ENCODE measurements around the gene BICD2.

BICD2 gene

GRCh38 chr9:92704528-92704927 lies 60.1 kb downstream of the BICD2 start:
- DNase-seq (ENCODE audit: low spot score) = no peak
- in situ Hi-C loops (cut with MboI; ENCODE audit: low pct_unique_long_range_greater_than_20kb, low sequenced_read_pairs, unreplicated experiment) = no loop called here
- no peak for TF ChIP-seq CTCF (IDR thresholded peaks at IDR 0.05; ENCODE audit: extremely low read depth, insufficient read depth, missing control alignments)

GRCh38 chr9:92696619-92697018 lies 68.0 kb downstream of the BICD2 start:
- TF ChIP-seq CTCF (IDR thresholded peaks at IDR 0.05; ENCODE audit: extremely low read depth, insufficient read depth, missing control alignments) = no peak
- in situ Hi-C loops (cut with MboI; ENCODE audit: low pct_unique_long_range_greater_than_20kb, low sequenced_read_pairs, unreplicated experiment) = no loop called here
- no peak for DNase-seq (ENCODE audit: low spot score)

- no peak for DNase-seq (ENCODE audit: low spot score)
- TF ChIP-seq CTCF (IDR thresholded peaks at IDR 0.05; ENCODE audit: extremely low read depth, insufficient read depth, missing control alignments) = no peak
- in situ Hi-C loops (cut with MboI; ENCODE audit: low pct_unique_long_range_greater_than_20kb, low sequenced_read_pairs, unreplicated experiment) = no loop called here
These were observed 77.7 kb downstream of the BICD2 start for GRCh38 chr9:92686954-92687353.

- no peak for DNase-seq (ENCODE audit: low spot score)
- TF ChIP-seq CTCF (IDR thresholded peaks at IDR 0.05; ENCODE audit: extremely low read depth, insufficient read depth, missing control alignments) = no peak
These were observed 79.6 kb downstream of the BICD2 start for GRCh38 chr9:92685022-92685421.

GRCh38 chr9:92682269-92682668 lies 82.4 kb downstream of the BICD2 start:
- in situ Hi-C loops (cut with MboI; ENCODE audit: low pct_unique_long_range_greater_than_20kb, low sequenced_read_pairs, unreplicated experiment) = no loop called here
- no peak for TF ChIP-seq CTCF (IDR thresholded peaks at IDR 0.05; ENCODE audit: extremely low read depth, insufficient read depth, missing control alignments)
- DNase-seq (ENCODE audit: low spot score) = no peak

More at GRCh38 chr9:92685022-92685421, 79.6 kb downstream of the BICD2 start:
- in situ Hi-C loops (cut with MboI; ENCODE audit: low pct_unique_long_range_greater_than_20kb, low sequenced_read_pairs, unreplicated experiment) = no loop called here

GRCh38 chr9:92680166-92681119 lies 84.2 kb downstream of the BICD2 start:
- in situ Hi-C loops (cut with MboI; ENCODE audit: low pct_unique_long_range_greater_than_20kb, low sequenced_read_pairs, unreplicated experiment) = no loop called here
- no peak for DNase-seq (ENCODE audit: low spot score)
- TF ChIP-seq CTCF (IDR thresholded peaks at IDR 0.05; ENCODE audit: extremely low read depth, insufficient read depth, missing control alignments) = no peak

Measured in GM13977 (cell line).